Fibroblast of skin of scalp (primary cell): ENCODE data around the gene RSAD1. TPM values are rescaled to one million over a fixed set of nuclear protein-coding genes. Genes with fewer than 3 reads are reported as not detected.
A peak's percentile ranks its signal among the peaks of the same experiment; 100 is the strongest.

ENCODE experiments used
- DNase-seq: peaks from one replicate; pipeline ENCODE4 v3.0.0-alpha.2; 2013
- polyA plus RNA-seq, 2 experiments: library from polyadenylated mRNA; unstranded; fragments of 120-200 nt; gene quantifications; one replicate each; pipeline ENCODE4 v1.2.1, GENCODE V29; 2013; ENCODE audit not compliant: insufficient read length in 2 of 2

The RSAD1 gene
- polyA plus RNA-seq (2013, experiment 1 of 2; ENCODE audit: insufficient read length): 21.7 TPM
- 20.9 TPM for polyA plus RNA-seq (2013, experiment 2 of 2; ENCODE audit: insufficient read length)

- peak; percentile 92 for DNase-seq
These were observed at the start of gene RSAD1 for GRCh38 chr17:50478391-50479381. Gene RSAD1, plus strand, starts transcription at chr17:50478860. Its CDS starts 25 bp downstream, at chr17:50478885.

- no peak for DNase-seq
These were observed 48.9 kb upstream of the RSAD1 start for GRCh38 chr17:50429793-50430192.

- DNase-seq: no peak
These were observed 47.6 kb upstream of the RSAD1 start for GRCh38 chr17:50430821-50431618.

GRCh38 chr17:50432125-50432762 is 46.4 kb upstream of the RSAD1 start:
- DNase-seq: no peak

- DNase-seq: no peak
These were observed 41.3 kb upstream of the RSAD1 start for GRCh38 chr17:50437409-50437808.

GRCh38 chr17:50439008-50439407 is 39.7 kb upstream of the RSAD1 start:
- no peak for DNase-seq

GRCh38 chr17:50440172-50440837 is 38.4 kb upstream of the RSAD1 start:
- DNase-seq: no peak

- DNase-seq: no peak
These were observed 37.5 kb upstream of the RSAD1 start for GRCh38 chr17:50440838-50441829.

- DNase-seq: peak; percentile 16
These were observed 35.1 kb upstream of the RSAD1 start for GRCh38 chr17:50443505-50443974.

- no peak for DNase-seq
These were observed 33.6 kb upstream of the RSAD1 start for GRCh38 chr17:50444841-50445715.

GRCh38 chr17:50445730-50446325 is 32.8 kb upstream of the RSAD1 start:
- DNase-seq: no peak

GRCh38 chr17:50447870-50448595 is 30.6 kb upstream of the RSAD1 start:
- DNase-seq: no peak

GRCh38 chr17:50448643-50449042 is 30.0 kb upstream of the RSAD1 start:
- no peak for DNase-seq

- DNase-seq: no peak
These were observed 26.6 kb upstream of the RSAD1 start for GRCh38 chr17:50451943-50452629.

- DNase-seq: no peak
These were observed 25.9 kb upstream of the RSAD1 start for GRCh38 chr17:50452630-50453300.

- DNase-seq: no peak
These were observed 24.8 kb upstream of the RSAD1 start for GRCh38 chr17:50453901-50454300.

- DNase-seq: no peak
These were observed 21.0 kb upstream of the RSAD1 start for GRCh38 chr17:50457621-50458020.
